DMS53 (cell line): ENCODE data around the gene YWHAH.

Experiments
- DNase-seq: peaks from one replicate; lab custom pipeline; 2025; lab: John Stamatoyannopoulos, UW

YWHAH gene

GRCh38 chr22:31943978-31944699, at the start of gene YWHAH:
YWHAH (plus strand) TSS chr22:31944535; CDS start chr22:31944734, 199 bp downstream.
- peak; percentile 86 for DNase-seq

- DNase-seq = no peak
Measured at GRCh38 chr22:31895411-31896123, 48.8 kb upstream of the YWHAH start.

- no peak for DNase-seq
Measured at GRCh38 chr22:31896472-31896871, 47.9 kb upstream of the YWHAH start.

- DNase-seq = no peak
Measured at GRCh38 chr22:31897842-31898805, 46.2 kb upstream of the YWHAH start.

DNA sequence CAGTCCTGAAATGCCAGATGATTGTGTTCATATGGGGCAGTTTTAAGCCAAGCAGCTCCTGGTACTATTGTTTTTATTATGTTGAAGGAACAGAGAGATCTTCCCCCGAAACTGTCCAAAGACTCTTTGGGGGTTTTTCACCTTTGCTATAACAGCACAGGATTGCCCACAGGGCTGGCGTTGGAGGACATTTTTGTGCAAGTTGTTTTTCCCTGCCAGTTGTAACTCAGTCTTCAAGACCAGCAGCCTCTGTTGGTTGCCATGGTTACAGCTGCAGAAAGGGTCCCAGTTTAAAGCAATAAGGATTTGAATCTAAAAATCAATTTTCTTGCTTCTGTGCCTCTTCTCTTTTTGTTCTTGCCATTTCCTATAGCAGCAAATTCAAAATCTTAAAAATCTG, 45.4 kb upstream of the YWHAH start:
- DNase-seq = no peak

GRCh38 chr22:31899669-31900068, 44.7 kb upstream of the YWHAH start:
- no peak for DNase-seq

- DNase-seq = no peak
Measured at GRCh38 chr22:31901388-31902137, 42.8 kb upstream of the YWHAH start.

- no peak for DNase-seq
Measured at GRCh38 chr22:31904651-31905050, 39.7 kb upstream of the YWHAH start.

DNA sequence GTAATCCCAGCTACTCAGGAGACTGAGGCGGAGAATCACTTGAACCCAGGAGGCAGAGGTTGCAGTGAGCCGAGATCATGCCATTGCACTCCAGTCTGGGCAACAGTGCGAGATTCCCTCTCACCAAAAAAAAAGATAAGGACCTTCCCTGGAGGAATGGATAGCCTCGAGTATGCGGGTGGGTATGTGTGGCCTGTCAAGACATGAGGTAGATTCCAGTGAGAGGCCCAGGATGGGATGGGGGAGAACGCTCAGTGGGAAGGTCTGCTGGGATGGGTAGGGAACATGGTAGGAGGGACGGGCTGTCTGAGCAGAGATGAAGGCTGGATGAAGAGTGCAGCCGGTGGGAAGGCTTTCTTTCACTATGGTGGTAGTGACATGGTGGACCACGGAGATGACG, 39.0 kb upstream of the YWHAH start:
- DNase-seq = no peak

DNA sequence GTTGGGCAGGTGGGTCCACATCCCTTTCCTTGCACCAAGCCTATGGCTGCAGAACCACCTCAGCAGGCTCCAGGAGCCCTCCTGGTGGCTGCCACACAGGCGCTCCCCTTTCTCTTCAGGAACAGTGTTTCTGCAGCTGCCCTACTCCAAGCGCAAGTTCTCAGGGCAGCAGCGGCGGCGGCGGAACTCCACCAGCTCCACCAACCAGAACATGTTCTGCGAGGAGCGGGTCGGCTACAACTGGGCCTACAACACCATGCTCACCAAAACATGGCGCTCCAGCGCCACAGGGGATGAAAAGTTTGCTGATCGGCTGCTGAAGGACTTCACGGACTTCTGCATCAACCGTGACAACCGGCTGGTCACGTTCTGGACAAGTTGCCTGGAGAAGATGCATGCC, 38.2 kb upstream of the YWHAH start:
- DNase-seq = no peak

DNA sequence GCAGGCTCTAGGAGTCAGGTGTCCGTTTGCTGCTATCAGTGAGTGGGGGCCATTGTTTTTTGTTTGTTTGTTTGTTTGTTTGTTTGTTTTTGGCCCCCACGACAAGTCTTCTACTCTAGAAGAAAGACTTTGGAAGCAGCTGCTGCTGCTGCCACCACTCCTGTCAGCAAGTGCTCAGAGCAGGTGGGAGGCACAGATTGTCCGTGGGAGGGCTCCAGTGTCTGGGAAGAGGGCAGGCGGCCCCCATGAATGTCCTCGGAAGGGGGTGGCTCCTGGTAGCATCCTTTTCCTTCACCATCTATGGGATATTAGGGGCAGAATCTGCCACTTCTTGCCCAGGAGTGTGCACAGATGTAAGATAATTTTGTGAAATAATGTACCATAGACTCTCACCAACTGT, 37.8 kb upstream of the YWHAH start:
- no peak for DNase-seq

DNA sequence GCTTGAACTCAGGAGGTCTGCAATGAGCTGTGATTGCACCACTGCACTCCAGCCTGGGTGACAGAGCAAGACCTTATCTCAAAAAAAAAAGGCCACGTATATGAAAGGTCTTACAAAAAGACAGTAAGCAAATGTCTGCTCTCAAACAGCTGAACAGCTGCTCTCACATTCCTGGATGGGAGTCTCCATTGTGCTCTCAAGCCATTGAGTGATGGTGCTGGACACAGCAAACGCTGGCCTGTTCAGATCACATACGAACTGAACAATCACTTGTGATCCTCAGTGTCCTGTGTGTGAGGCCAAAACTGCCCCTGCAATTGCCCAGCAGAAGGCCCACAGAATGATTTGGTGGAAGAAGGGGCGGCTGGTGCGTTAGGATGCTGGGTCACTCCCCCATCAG, 34.4 kb upstream of the YWHAH start:
- no peak for DNase-seq

GRCh38 chr22:31911565-31912406, 32.5 kb upstream of the YWHAH start:
- no peak for DNase-seq

GRCh38 chr22:31912407-31912743, 32.0 kb upstream of the YWHAH start:
- no peak for DNase-seq

- DNase-seq = no peak
Measured at GRCh38 chr22:31915586-31915985, 28.7 kb upstream of the YWHAH start.

DNA sequence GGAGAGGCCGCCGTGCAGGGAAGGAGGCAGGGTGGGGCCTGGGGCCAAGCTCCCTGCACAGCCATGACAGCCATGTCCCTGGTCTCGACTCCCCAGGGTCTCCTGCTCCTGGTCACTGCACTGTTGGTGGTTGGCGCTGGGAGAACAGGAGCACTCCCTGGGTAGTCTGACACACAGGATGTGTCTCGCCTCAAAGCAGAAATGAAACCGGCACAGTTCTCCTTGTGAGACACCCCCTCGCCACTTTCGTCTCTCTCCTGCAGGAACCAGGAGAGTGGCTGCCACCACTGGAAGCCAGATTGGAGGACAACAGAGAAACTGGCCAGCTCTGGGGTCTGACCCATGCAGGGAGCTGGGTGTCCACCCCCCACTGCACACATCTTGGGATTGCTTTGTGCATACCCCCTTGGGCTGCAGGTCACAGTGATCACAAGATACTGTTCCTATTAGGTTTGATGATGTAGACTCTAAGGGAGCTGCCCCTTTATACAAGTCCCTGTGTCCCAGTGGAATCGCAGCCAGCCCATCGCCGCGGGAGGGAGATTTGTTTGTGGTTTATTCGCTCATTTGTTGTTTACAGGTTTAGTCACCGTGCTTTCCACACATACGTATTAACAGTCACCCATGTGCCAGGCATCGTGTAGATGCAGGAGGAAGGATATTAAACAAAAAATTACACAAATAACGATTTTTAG, 27.0 kb upstream of the YWHAH start:
- no peak for DNase-seq

DNA sequence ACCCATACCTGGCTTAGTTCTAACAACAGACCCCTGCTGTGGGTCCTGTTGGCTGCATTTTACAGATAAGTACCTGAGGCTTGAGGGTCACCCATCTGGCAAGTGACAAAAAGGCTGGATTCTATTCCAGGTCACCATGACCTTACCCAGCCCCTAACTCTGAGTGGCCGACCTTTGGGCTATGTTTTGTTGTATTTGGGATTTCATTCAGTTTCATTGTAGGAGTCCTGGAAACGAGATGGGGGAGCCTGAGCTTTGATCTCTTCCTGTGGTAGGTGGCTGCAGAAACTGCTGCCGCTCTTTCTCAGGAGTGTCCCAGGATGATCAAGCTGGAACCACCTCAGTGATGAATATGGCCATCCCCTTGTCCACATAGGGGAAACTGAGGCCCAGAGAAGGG, 24.6 kb upstream of the YWHAH start:
- DNase-seq = no peak

DNA sequence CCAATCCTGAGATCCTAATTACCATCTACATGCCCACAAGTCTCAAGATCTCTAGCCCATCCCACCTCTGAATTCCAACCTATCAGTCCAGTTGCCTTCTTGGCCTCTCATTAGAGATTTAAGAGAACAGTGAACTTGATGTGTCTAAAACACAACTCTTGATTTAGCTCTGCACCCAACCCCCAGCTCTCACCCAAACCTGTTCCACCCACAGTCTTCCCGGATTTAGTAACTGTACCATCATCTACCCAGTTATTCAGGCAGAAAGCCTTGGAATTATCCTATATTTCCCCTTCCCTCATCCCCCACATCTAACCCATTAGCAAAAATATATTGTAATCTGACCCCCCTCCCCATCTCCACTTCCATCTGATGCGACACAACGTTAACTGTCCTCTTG, 24.0 kb upstream of the YWHAH start:
- no peak for DNase-seq

GRCh38 chr22:31921106-31921505, 23.2 kb upstream of the YWHAH start:
- DNase-seq = no peak

DNA sequence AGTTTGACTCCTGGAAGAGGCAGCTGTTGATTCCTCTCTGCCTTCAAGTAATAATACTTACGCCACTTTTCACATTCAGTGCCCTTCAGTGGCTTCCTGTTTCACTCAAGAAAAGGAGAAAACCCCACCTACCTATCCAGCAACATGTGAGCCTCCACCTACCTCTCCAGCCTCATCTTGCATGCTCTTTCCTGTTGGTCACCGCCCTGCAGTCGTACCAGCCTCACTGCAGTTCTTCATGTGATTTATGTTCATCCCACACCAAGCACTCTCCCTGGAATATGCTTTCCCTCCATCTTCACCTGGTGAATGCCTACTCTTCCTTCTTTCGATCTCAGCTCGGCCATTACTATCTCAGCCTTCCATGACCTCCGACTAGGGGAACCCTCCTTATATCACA, 21.8 kb upstream of the YWHAH start:
- DNase-seq = no peak
